Stimulated activated CD8-positive, alpha-beta memory T cell treated with anti-CD3 and anti-CD28 coated beads, Interleukin-2, amount 100 ng/mL, for 1 hour (primary cell): ENCODE measurements around the gene CDH13.

Source experiments
- DNase-seq, 2 donors: peaks; one replicate each; pipeline ENCODE4 v3.0.0-alpha.2; 2020; ENCODE audit warnings: low read depth in 2 of 2

The CDH13 gene

GRCh38 chr16:83501481-83501880 lies 874.7 kb downstream of the CDH13 start:
- no peak for DNase-seq

DNA sequence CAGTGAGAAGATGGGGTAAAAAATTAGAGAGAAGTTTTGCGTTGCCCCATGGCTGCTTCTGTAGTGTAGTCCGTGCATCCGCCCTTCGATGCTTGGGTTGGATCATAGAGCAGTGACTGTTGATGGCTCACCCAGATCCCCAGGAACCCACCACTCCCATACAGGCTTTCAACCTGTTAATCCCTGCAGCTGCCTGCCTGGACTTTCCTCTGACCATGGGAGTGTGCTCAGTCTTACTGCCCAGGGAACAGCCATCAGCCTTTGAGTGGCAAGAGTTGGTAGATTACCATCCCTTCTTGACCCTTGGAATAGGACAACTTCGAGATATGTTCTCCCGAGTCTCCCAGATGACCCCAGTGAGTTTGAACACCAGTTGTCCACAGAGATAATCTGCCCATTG lies 881.5 kb downstream of the CDH13 start:
- DNase-seq: no peak

GRCh38 chr16:83509316-83509715 lies 882.5 kb downstream of the CDH13 start:
- DNase-seq: no peak

GRCh38 chr16:83510906-83511305 lies 884.1 kb downstream of the CDH13 start:
- no peak for DNase-seq

DNA sequence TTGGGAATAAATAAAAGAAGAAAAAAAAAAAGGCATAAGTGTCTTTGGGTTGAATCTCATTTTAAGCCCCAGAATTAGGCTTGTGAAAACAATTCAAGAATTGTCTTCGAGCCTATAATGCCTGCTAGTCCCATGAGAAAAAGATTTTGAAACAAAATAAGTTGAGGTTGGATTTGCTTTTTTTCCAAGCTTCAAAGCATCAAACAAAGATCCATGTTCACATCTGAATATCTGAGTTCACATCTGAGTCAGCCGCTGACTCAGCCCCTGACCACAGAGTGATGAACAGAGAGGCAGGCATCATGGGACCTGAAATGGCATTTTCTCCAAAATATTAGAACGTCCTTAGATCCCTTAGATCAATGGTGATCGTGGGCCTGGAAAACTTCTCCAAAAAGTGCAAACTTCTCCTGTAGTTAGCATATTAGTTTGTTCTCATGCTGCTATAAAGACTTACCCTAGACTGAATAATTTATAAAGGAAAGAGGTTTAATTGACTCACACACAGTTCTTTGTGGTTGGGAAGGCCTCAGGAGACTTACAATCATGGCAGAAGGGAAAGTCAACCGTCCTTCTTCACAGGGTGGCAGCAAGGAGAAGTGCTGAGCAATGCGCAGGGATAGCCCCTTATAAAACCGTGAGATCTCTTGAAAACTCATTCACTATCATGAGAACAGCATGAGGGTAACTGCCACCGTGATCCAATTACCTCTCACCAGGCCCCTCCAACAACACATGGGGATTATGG lies 886.4 kb downstream of the CDH13 start:
- no peak for DNase-seq

DNA sequence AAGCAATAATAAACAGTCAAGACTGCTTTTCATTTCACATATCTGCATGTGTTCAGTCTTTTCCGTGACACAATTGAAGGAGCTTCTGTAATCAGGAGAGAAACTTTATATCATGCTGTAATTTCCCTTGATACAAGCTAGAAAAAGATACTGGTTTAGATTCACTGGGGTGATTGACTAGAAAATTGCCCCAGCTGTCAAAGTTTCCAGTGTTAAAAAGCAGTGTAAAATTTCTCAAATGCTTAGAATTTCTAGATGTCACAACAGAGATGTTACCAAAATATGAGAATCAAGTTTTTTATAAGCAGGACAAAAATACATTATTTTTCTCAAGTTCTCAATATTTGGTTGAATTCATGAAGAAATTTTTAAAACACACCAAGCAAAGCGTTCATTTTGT lies 888.6 kb downstream of the CDH13 start:
- no peak for DNase-seq

DNA sequence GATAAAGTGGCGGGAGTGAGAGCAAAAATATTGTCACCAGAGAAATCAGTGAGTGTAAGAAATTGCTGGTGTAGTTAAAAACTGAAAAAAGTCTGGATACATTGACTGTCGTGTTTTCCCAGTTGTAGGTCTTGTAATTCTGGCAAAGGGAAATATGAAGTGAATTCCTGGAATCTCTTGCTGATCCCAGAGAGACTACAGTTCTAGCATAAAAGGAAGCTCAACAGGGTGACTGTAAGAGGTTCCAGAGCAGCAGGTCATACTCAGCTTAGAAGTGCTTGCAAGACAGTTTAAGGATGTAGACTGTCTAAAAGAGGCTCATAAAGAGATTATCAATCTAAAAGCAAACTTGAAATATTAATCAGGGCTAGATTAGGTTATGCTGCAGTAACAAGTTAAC lies 890.2 kb downstream of the CDH13 start:
- DNase-seq: no peak

- no peak for DNase-seq
Measured at GRCh38 chr16:83517398-83517797, 890.6 kb downstream of the CDH13 start.

DNA sequence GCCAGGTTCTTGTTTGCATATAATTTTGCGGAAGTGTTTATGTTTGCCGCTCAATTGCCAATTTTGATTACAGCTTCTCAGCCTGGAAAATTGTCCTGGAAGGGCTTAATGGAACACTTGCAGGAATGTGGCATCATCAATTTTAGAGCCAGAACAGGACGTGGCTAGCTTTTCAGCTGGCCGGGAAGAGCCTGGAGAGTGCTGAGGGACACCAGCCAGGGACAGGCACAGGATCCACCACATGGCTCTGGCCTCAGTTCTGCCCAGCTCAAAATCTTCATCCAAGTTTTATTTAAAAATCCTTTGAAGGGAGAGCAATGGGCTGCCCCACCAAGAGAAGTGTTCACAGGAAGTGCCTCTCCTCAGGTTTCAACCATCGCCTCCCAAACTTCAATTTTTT lies 893.8 kb downstream of the CDH13 start:
- DNase-seq: no peak

DNA sequence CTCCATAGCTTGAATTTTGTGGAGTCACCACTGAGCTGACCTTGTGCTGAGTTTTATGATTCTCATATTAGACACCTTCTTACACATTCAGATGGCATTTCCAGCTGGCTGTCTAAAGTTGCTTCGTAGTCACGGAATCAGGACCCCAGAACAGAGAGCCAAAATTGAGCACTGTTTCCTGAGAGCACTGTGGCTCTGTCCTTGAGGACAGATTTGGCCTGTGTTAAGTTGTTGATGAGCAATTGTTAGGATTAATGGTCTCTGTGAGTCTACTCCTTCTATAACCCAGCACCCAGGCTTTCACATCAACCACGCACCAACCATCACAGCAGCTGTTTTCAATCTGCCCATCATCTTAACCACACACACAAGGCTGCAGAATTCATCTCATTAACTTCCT lies 903.5 kb downstream of the CDH13 start:
- no peak for DNase-seq

- DNase-seq: no peak
Measured at GRCh38 chr16:83532634-83533033, 905.9 kb downstream of the CDH13 start.

DNA sequence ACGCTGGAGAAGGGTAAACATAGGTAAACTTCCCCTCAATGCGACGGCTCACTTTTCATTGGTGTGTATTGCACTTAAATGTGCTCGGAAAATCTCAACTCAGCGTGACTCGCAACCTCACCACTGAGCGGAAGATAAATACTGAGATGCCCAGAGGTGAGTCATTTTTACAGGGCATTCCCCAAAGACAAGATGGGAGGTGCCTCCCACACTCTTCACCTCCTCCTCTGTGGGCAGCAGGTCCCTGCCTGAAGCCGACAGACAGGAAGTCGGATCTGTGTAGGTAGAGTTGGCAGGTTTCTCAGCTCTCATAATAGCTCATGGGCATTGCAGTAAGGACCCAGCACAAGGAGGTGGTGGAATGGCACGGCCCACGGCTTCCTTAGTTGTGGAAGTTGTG lies 906.4 kb downstream of the CDH13 start:
- DNase-seq: no peak

- no peak for DNase-seq
Measured at GRCh38 chr16:83538707-83539106, 911.9 kb downstream of the CDH13 start.

GRCh38 chr16:83539736-83540490 lies 913.1 kb downstream of the CDH13 start:
- no peak for DNase-seq

GRCh38 chr16:83541231-83541630 lies 914.5 kb downstream of the CDH13 start:
- no peak for DNase-seq

DNA sequence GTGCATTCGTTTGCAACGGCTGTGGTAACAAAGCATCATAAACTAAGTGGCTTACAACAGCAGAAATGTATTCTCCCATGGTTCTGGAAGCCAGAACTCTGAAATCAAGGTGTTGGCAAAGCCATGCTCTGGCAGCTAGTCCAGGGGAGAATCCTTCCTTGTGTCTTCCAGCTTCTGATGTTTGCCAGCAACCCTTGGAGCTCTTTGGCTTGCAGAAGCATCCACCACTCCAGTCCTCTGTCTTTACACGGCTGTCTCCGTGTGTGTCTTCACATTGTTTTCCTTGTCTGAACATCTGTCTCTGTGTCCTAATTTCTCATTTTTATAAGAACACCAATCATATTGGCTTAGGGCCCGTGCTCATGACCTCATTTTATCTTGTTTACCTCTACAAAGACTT lies 915.7 kb downstream of the CDH13 start:
- DNase-seq: no peak

GRCh38 chr16:83549316-83550182 lies 922.8 kb downstream of the CDH13 start:
- DNase-seq: no peak

DNA sequence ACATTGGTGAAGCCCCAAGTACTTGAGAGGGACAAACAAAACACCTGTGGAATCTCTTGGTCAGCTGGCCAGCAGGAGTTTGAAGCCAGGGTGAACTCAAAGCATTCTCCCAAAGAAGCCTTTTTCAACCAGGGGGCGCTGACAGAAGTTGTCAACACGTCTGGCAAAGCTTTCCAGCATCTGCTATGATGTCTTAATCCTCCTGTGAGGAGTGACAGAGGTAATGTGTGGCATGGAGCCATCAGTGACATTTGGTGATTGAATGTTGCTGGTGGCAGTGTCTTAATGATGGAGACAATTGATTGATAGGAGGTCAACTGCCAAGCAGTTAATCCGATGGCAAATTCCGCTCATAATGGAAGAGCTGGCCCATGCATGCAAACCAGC lies 923.4 kb downstream of the CDH13 start:
- DNase-seq: no peak

GRCh38 chr16:83552228-83552627 lies 925.5 kb downstream of the CDH13 start:
- DNase-seq: no peak

DNA sequence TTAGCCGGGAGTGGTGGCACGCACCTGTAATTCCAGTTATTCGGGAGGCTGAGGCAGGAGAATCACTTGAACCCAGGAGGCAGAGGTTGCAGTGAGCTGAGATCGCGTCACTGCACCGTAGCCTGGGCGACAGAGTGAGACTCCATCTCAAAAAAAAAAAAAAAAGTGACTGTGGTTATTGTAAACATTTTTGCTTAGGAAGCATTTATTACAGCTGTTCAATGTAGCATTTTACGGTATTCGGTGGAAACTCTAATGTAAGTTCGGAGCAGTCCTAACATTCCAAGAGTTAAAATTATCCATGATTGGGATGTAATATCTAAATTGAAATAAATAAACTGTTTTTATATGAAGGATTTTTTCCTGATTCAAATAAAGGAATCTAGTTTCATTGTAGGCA lies 926.2 kb downstream of the CDH13 start:
- no peak for DNase-seq

DNA sequence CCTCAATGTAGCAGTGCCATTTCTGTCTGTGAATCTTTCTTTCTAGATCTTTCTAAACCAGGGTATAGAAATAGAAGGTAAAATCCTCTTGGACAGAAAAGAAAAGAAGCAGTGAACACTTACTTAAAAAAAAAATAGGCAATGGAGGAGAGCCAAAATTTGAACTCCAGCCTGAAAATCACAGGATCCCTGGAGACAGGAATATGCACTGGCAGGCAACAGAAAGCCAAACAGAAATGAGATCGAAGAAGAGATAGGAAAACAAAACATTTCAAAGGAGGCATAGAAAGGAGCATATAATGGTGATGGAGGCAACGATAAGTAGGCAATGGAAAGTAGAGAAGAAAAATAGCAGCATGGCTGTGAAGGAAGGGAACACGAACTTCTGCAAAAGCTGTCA lies 927.3 kb downstream of the CDH13 start:
- DNase-seq: no peak

- DNase-seq: no peak
Measured at GRCh38 chr16:83554540-83554939, 927.8 kb downstream of the CDH13 start.

GRCh38 chr16:83561876-83562275 lies 935.1 kb downstream of the CDH13 start:
- no peak for DNase-seq
